NCI-H226 (cell line): Measurements from ENCODE around the gene MPPE1.

Source experiments
- DNase-seq: peaks from one replicate; pipeline ENCODE4 v3.0.0-alpha.2; 2015

Gene MPPE1

GRCh38 chr18:11851146-11851805 is 56.8 kb downstream of the MPPE1 start, which contains the start of gene CHMP1B:
TSS of gene CHMP1B (plus strand) at chr18:11851413. CDS start at chr18:11851512, 99 bp downstream.
- peak; percentile 90 for DNase-seq

- DNase-seq, result no peak
These were observed 57.3 kb downstream of the MPPE1 start for GRCh38 chr18:11850821-11851145.

- DNase-seq, result peak; percentile 66
These were observed 58.1 kb downstream of the MPPE1 start for GRCh38 chr18:11849841-11850634.

GRCh38 chr18:11849279-11849678 is 58.8 kb downstream of the MPPE1 start:
- DNase-seq, result no peak

- DNase-seq, result no peak
These were observed 60.3 kb downstream of the MPPE1 start for GRCh38 chr18:11847811-11848210.

GRCh38 chr18:11845654-11846053 is 62.5 kb downstream of the MPPE1 start:
- DNase-seq, result no peak

- DNase-seq, result no peak
These were observed 63.7 kb downstream of the MPPE1 start for GRCh38 chr18:11844436-11844835.

GRCh38 chr18:11842562-11842961 is 65.6 kb downstream of the MPPE1 start:
- DNase-seq, result no peak

- DNase-seq, result no peak
These were observed 67.6 kb downstream of the MPPE1 start for GRCh38 chr18:11840493-11840892.

- no peak for DNase-seq
These were observed 68.6 kb downstream of the MPPE1 start for GRCh38 chr18:11839556-11839955.

- no peak for DNase-seq
These were observed 73.3 kb downstream of the MPPE1 start for GRCh38 chr18:11834772-11835171.
